IMR-90 (cell line): ENCODE measurements around the gene SPINT3. TPM values are rescaled to one million over a fixed set of nuclear protein-coding genes. Genes with fewer than 3 reads are reported as not detected.

Experiments
- ATAC-seq: fragments of 200-7000 bp; cut with Tn5 transposase; 2 replicates; pipeline ENCODE4 v1.9.1; 2020; ENCODE audit warnings: low read depth, mild to moderate bottlenecking, moderate library complexity
- BruUV-seq: library from RNA; stranded (reverse); fragments of 400-500 nt; replicated peaks from 2 replicates; lab custom pipeline; 2021; lab: Mats Ljungman, UMichigan
- CTCF ChIA-PET: fragments of 300-600 bp; formaldehyde crosslinking; extraction: SDS; loops from one replicate; lab custom pipeline; 2021; ENCODE audit warnings: antibody characterized with exemption; lab: Yijun Ruan, JAX
- POLR2A ChIA-PET: fragments of 300-600 bp; sonication (Branson Sonifier 250); formaldehyde crosslinking; loops from one replicate; lab custom pipeline; 2022; ENCODE audit warnings: antibody characterized with exemption; ENCODE audit not compliant: unreplicated experiment; lab: Charles Lee
- DNase-seq: peaks from one replicate; pipeline ENCODE4 v3.0.0; 2013
- H2AFZ ChIP-seq: replicated peaks from 2 replicates; pipeline ENCODE3; 2013; ENCODE audit warnings: low read length, mild to moderate bottlenecking; ENCODE audit not compliant: poor library complexity
- H2AK5ac ChIP-seq: 2 replicates; pipeline ENCODE4 v1.6.1; 2013; ENCODE audit warnings: low read depth, low read length, inconsistent platforms
- H2AK9ac ChIP-seq: replicated peaks from 2 replicates; pipeline ENCODE3; 2013; ENCODE audit warnings: mild to moderate bottlenecking, low read depth, low read length, moderate library complexity; ENCODE audit not compliant: poor library complexity
- H2BK120ac ChIP-seq: 2 replicates; pipeline ENCODE4 v1.6.1; 2013; ENCODE audit warnings: low read depth, low read length, inconsistent platforms
- H2BK15ac ChIP-seq: 3 replicates; pipeline ENCODE4 v1.6.1; 2013; ENCODE audit warnings: low read depth, low read length, inconsistent platforms
- H2BK20ac ChIP-seq: 2 replicates; pipeline ENCODE4 v1.6.1; 2013; ENCODE audit warnings: low read depth, mild to moderate bottlenecking, inconsistent platforms, low read length, moderate library complexity
- H2BK5ac ChIP-seq: 2 replicates; pipeline ENCODE4 v1.6.1; 2013; ENCODE audit warnings: mild to moderate bottlenecking, low read depth, low read length, inconsistent platforms; ENCODE audit not compliant: poor library complexity, severe bottlenecking
- H3K14ac ChIP-seq: replicated peaks from 2 replicates; pipeline ENCODE4 v1.6.1; 2013; ENCODE audit warnings: low read depth, low read length, inconsistent platforms
- H3K18ac ChIP-seq: 2 replicates; pipeline ENCODE4 v1.6.1; 2013; ENCODE audit warnings: low read depth, low read length, control low read depth
- H3K23ac ChIP-seq: 2 replicates; pipeline ENCODE4 v1.6.1; 2013; ENCODE audit warnings: low read depth, low read length, inconsistent platforms
- H3K27ac ChIP-seq: 2 replicates; pipeline ENCODE4 v1.5.1; 2013; ENCODE audit warnings: mild to moderate bottlenecking, control low read depth, low read length; ENCODE audit not compliant: insufficient read depth
- H3K27me3 ChIP-seq: 2 replicates; pipeline ENCODE4 v1.6.1; 2013; ENCODE audit warnings: low read length; ENCODE audit not compliant: control insufficient read depth, insufficient read depth
- H3K36me3 ChIP-seq: 2 replicates; pipeline ENCODE4 v1.6.1; 2013; ENCODE audit warnings: low read length, mixed read lengths; ENCODE audit not compliant: control insufficient read depth, insufficient read depth
- H3K4ac ChIP-seq: 2 replicates; pipeline ENCODE4 v1.6.1; 2013; ENCODE audit warnings: low read depth, low read length, inconsistent platforms
- H3K4me1 ChIP-seq: 2 replicates; pipeline ENCODE4 v1.6.1; 2013; ENCODE audit warnings: low read length, mixed read lengths; ENCODE audit not compliant: control insufficient read depth, insufficient read depth
- H3K4me2 ChIP-seq: 2 replicates; pipeline ENCODE4 v1.6.1; 2013; ENCODE audit warnings: low read depth, mild to moderate bottlenecking, control low read depth, low read length, moderate library complexity
- H3K4me3 ChIP-seq: 2 replicates; pipeline ENCODE4 v1.5.1; 2013; ENCODE audit warnings: low read depth, mild to moderate bottlenecking, control low read depth, low read length, moderate library complexity; ENCODE audit not compliant: insufficient read depth
- H3K56ac ChIP-seq: 2 replicates; pipeline ENCODE4 v1.6.1; 2013; ENCODE audit warnings: low read length, inconsistent platforms; ENCODE audit not compliant: insufficient read depth; ENCODE audit errors: extremely low read depth
- H3K79me1 ChIP-seq, 2 experiments: 2 replicates each; pipeline ENCODE4 v1.6.1; 2013; ENCODE audit warnings: low read length in 2 of 2, inconsistent platforms in 1 of 2, low read depth in 1 of 2
- H3K9ac ChIP-seq: 2 replicates; pipeline ENCODE4 v1.6.1; 2013; ENCODE audit warnings: low read depth, low read length, control low read depth
- H3K9me1 ChIP-seq: 2 replicates; pipeline ENCODE4 v1.6.1; 2013; ENCODE audit warnings: low read length, inconsistent platforms; ENCODE audit not compliant: insufficient read depth
- H3K9me3 ChIP-seq: 2 replicates; pipeline ENCODE4 v1.6.1; 2013; ENCODE audit warnings: low read length; ENCODE audit not compliant: control insufficient read depth, insufficient read depth
- H4K20me1 ChIP-seq: 2 replicates; pipeline ENCODE4 v1.6.1; 2013; ENCODE audit warnings: low read length, inconsistent platforms; ENCODE audit not compliant: insufficient read depth
- H4K5ac ChIP-seq: 2 replicates; pipeline ENCODE4 v1.6.1; 2013; ENCODE audit warnings: mild to moderate bottlenecking, low read depth, low read length, control low read depth
- H4K8ac ChIP-seq, 2 experiments: 2 replicates each; pipeline ENCODE4 v1.6.1; 2013; ENCODE audit warnings: low read depth in 2 of 2, low read length in 2 of 2, control low read depth in 1 of 2, inconsistent platforms in 1 of 2
- H4K91ac ChIP-seq: 2 replicates; pipeline ENCODE4 v1.6.1; 2013; ENCODE audit warnings: low read depth, low read length, inconsistent platforms; ENCODE audit not compliant: insufficient read depth
- BHLHE40 ChIP-seq: fragments of 150-350 bp; IDR thresholded peaks from 2 replicates; pipeline ENCODE4 v1.6.1; 2016; ENCODE audit warnings: mild to moderate bottlenecking, low read depth, low read length
- CEBPB ChIP-seq: IDR thresholded peaks from 2 replicates; pipeline ENCODE4 v1.6.1; 2012; ENCODE audit warnings: low read depth, low read length, improper control_type of control experiment
- CHD1 ChIP-seq: IDR thresholded peaks from 2 replicates; pipeline ENCODE4 v1.6.1; 2012; ENCODE audit warnings: low read depth, low read length, improper control_type of control experiment
- FOS ChIP-seq: fragments of 150-350 bp; IDR thresholded peaks from 2 replicates; pipeline ENCODE4 v1.6.1; 2016; ENCODE audit warnings: low read depth, low read length
- MAFK ChIP-seq: IDR thresholded peaks from 2 replicates; pipeline ENCODE4 v1.6.1; 2012; ENCODE audit warnings: low read depth, low read length, improper control_type of control experiment
- MAZ ChIP-seq: IDR thresholded peaks from 2 replicates; pipeline ENCODE4 v1.6.1; 2012; ENCODE audit warnings: low read depth, mild to moderate bottlenecking, low read length, improper control_type of control experiment, moderate library complexity, borderline replicate concordance
- MXI1 ChIP-seq: IDR thresholded peaks from 2 replicates; pipeline ENCODE4 v1.6.1; 2012; ENCODE audit warnings: low read depth, mild to moderate bottlenecking, low read length, moderate library complexity, borderline replicate concordance
- NFE2L2 ChIP-seq: fragments of 150-350 bp; IDR thresholded peaks from 2 replicates; pipeline ENCODE4 v1.6.1; 2016; ENCODE audit warnings: low read depth, mild to moderate bottlenecking, low read length
- POLR2A ChIP-seq: IDR thresholded peaks from 2 replicates; pipeline ENCODE4 v1.6.1; 2012; ENCODE audit warnings: mild to moderate bottlenecking, low read depth, low read length
- RAD21 ChIP-seq: IDR thresholded peaks from 2 replicates; pipeline ENCODE4 v1.6.1; 2012; ENCODE audit warnings: low read length, improper control_type of control experiment
- RCOR1 ChIP-seq: IDR thresholded peaks from 2 replicates; pipeline ENCODE4 v1.6.1; 2012; ENCODE audit warnings: mild to moderate bottlenecking, low read length, improper control_type of control experiment; ENCODE audit not compliant: insufficient replicate concordance
- RFX5 ChIP-seq: IDR thresholded peaks from 2 replicates; pipeline ENCODE4 v1.8.0; 2012; ENCODE audit warnings: low read depth, mild to moderate bottlenecking, low read length, moderate library complexity
- SMC3 ChIP-seq: fragments of 150-350 bp; IDR thresholded peaks from 2 replicates; pipeline ENCODE4 v1.6.1; 2016; ENCODE audit warnings: low read depth, mild to moderate bottlenecking, antibody characterized with exemption, low read length, moderate library complexity
- WGBS, 2 experiments: methylation state at CpG; one replicate each; pipeline versions ENCODE4 v1.1.5 to v1.1.7; 2013; ENCODE audit warnings: missing lambda C conversion rate in 2 of 2; ENCODE audit not compliant: insufficient read length in 1 of 2; ENCODE audit errors: extremely low coverage in 2 of 2; 5-methylcytosine and 5-hydroxymethylcytosine counted together
- dilution Hi-C: fragments of 300-500 bp; cut with HindIII; formaldehyde crosslinking; loops from one replicate; pipeline ENCODE4 v1.14.3; 2018; ENCODE audit warnings: low sequenced_read_pairs; ENCODE audit not compliant: unreplicated experiment
- in situ Hi-C: fragments of 300-500 bp; cut with MboI; formaldehyde crosslinking; loops from 3 replicates; pipeline ENCODE4 v1.14.3; 2019; ENCODE audit warnings: low sequenced_read_pairs, inconsistent platforms, mixed read lengths
- intact Hi-C: fragments of 100-400 bp; cut with micrococcal nuclease; formaldehyde crosslinking; loops from 2 replicates; pipeline ENCODE4 v1.10.0; 2022
- polyA plus RNA-seq, 3 experiments: library from polyadenylated mRNA; depleted of rRNA; stranded (reverse); fragments of >200 nt; gene quantifications; 2 replicates each; pipeline ENCODE4 v1.2.3, GENCODE V29; 2012; ENCODE audit warnings: low replicate concordance in 1 of 3
- total RNA-seq: library from RNA; depleted of rRNA; stranded (reverse); fragments of >200 nt; gene quantifications from 2 replicates; pipeline ENCODE4 v1.2.3, GENCODE V29; 2012
- TF ChIP-seq, protein P1 (sequence below): fragments of 150-350 bp; IDR thresholded peaks from 2 replicates; pipeline ENCODE4 v1.6.1; 2017; ENCODE audit warnings: mild to moderate bottlenecking, antibody characterized with exemption, low read length, low read depth
- TF ChIP-seq, protein P2 (sequence below): conservative IDR thresholded peaks from 2 replicates; pipeline ENCODE4 v1.5.1; 2012; ENCODE audit warnings: mild to moderate bottlenecking, low read depth, low read length, improper control_type of control experiment
- TF ChIP-seq, protein P3 (sequence below): fragments of 150-350 bp; IDR thresholded peaks from 2 replicates; pipeline ENCODE4 v1.6.1; 2016; ENCODE audit warnings: low read depth, mild to moderate bottlenecking, low read length, moderate library complexity, borderline replicate concordance

Gene SPINT3
- total and polyA plus RNA-seq, 2 of the 4 experiments (the other 2 are of a cell fraction) = not detected

DNA sequence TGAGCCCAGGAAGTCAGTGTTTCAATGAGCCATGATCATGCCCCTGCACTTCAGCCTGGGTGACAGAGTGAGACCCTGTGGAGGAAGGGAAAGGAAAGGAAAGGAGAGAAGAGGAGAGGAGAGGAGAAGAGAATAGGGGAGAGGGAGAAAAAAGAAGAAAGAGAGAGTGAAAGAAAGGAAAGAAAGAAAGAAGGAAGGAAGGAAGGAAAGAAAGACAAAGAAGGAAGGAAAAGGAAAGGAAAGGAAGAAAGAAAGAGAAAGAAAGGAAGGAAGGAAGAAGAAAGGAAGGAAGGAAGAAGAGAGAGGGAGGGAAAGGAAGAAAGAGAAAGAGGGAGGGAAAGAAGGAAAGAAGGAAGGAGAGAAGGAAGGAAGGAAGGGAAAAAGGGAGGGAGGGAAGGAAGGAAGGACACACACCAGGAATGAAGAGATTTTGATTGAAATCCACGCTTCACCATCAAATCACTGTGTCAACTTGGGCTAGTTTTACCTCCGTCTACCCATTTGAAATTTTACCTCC lies 49.4 kb upstream of the SPINT3 start:
- no peak overlapping the region for H3K23ac ChIP-seq
- H4K8ac ChIP-seq = no peak overlapping the region
- no CpG with 5 or more reads among the region's 2 CpGs for WGBS, 2 experiments
- H2BK20ac ChIP-seq = no peak overlapping the region
- no peak overlapping the region for H2BK120ac ChIP-seq
- DNase-seq (no peak), ATAC-seq (no peak)
- no peaks in the 10 kb centered on the region for H3K9me1 ChIP-seq
- H3K27me3 ChIP-seq = 0 out of 2 replicates have a peak, but pooled peaks cover 1% of the 10 kb centered on the region
- no peaks in the 10 kb centered on the region for H3K9me3 ChIP-seq
- H3K4ac ChIP-seq = no peak overlapping the region
- no peak overlapping the region for H2AK9ac ChIP-seq
- H3K4me1 ChIP-seq = no peaks in the 10 kb centered on the region
- TF ChIP-seq SMC3 = no peak
- TF ChIP-seq, protein P1, sequence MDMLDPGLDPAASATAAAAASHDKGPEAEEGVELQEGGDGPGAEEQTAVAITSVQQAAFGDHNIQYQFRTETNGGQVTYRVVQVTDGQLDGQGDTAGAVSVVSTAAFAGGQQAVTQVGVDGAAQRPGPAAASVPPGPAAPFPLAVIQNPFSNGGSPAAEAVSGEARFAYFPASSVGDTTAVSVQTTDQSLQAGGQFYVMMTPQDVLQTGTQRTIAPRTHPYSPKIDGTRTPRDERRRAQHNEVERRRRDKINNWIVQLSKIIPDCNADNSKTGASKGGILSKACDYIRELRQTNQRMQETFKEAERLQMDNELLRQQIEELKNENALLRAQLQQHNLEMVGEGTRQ = no peak
- TF ChIP-seq, protein P2, sequence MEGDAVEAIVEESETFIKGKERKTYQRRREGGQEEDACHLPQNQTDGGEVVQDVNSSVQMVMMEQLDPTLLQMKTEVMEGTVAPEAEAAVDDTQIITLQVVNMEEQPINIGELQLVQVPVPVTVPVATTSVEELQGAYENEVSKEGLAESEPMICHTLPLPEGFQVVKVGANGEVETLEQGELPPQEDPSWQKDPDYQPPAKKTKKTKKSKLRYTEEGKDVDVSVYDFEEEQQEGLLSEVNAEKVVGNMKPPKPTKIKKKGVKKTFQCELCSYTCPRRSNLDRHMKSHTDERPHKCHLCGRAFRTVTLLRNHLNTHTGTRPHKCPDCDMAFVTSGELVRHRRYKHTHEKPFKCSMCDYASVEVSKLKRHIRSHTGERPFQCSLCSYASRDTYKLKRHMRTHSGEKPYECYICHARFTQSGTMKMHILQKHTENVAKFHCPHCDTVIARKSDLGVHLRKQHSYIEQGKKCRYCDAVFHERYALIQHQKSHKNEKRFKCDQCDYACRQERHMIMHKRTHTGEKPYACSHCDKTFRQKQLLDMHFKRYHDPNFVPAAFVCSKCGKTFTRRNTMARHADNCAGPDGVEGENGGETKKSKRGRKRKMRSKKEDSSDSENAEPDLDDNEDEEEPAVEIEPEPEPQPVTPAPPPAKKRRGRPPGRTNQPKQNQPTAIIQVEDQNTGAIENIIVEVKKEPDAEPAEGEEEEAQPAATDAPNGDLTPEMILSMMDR = no peak
- TF ChIP-seq RCOR1 = no peak
- TF ChIP-seq RAD21 = no peak
- TF ChIP-seq POLR2A = no peak
- TF ChIP-seq BHLHE40 = no peak
- no peak for TF ChIP-seq MAFK
- TF ChIP-seq, protein P3, sequence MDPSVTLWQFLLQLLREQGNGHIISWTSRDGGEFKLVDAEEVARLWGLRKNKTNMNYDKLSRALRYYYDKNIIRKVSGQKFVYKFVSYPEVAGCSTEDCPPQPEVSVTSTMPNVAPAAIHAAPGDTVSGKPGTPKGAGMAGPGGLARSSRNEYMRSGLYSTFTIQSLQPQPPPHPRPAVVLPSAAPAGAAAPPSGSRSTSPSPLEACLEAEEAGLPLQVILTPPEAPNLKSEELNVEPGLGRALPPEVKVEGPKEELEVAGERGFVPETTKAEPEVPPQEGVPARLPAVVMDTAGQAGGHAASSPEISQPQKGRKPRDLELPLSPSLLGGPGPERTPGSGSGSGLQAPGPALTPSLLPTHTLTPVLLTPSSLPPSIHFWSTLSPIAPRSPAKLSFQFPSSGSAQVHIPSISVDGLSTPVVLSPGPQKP = no peak
- no peak for TF ChIP-seq CEBPB
- TF ChIP-seq CHD1 = no peak
- no peak for TF ChIP-seq RFX5
- no peak for TF ChIP-seq FOS
- TF ChIP-seq MAZ = no peak
- TF ChIP-seq MXI1 = no peak
- no peak for TF ChIP-seq NFE2L2
- in situ Hi-C loops (no loop called here), dilution Hi-C loops (no loop called here), intact Hi-C loops (no loop called here)
- ChIA-PET CTCF (no interaction called here), POLR2A (no interaction called here)
- no peak overlapping the region for H3K4me2 ChIP-seq
- H3K56ac ChIP-seq = no peak overlapping the region
- H3K18ac ChIP-seq = no peak overlapping the region
- BruUV-seq = no TSS peak
- no peak overlapping the region for H2AFZ ChIP-seq
- H2AK5ac ChIP-seq = no peak overlapping the region
- no peak overlapping the region for H2BK15ac ChIP-seq
- H3K36me3 ChIP-seq = no peaks in the 10 kb centered on the region
- H4K20me1 ChIP-seq = no peaks in the 10 kb centered on the region
- no peak overlapping the region for H3K27ac ChIP-seq
- no peak overlapping the region for H3K4me3 ChIP-seq
- H3K14ac ChIP-seq = no peak overlapping the region
- no peak overlapping the region for H3K9ac ChIP-seq
- H2BK5ac ChIP-seq = no peak overlapping the region
- no peaks in the 10 kb centered on the region for H3K79me1 ChIP-seq
- H4K91ac ChIP-seq = no peak overlapping the region
- no peak overlapping the region for H4K5ac ChIP-seq
